Stimulated activated CD8-positive, alpha-beta memory T cell treated with anti-CD3 and anti-CD28 coated beads, Interleukin-12 subunit alpha, Interleukin-12 subunit beta, amount 100 ng/mL, for 24 hours (primary cell): Measurements from ENCODE around the gene KATNB1.
"Not testable (repeated sequence)": the region's sequence is repeated elsewhere in the genome, so short reads cannot be mapped to it uniquely, and the experiment has no call there.

Experiments
- DNase-seq: peaks from one replicate; pipeline ENCODE4 v3.0.0-alpha.2; 2020; ENCODE audit errors: extremely low read depth

Gene KATNB1

DNA sequence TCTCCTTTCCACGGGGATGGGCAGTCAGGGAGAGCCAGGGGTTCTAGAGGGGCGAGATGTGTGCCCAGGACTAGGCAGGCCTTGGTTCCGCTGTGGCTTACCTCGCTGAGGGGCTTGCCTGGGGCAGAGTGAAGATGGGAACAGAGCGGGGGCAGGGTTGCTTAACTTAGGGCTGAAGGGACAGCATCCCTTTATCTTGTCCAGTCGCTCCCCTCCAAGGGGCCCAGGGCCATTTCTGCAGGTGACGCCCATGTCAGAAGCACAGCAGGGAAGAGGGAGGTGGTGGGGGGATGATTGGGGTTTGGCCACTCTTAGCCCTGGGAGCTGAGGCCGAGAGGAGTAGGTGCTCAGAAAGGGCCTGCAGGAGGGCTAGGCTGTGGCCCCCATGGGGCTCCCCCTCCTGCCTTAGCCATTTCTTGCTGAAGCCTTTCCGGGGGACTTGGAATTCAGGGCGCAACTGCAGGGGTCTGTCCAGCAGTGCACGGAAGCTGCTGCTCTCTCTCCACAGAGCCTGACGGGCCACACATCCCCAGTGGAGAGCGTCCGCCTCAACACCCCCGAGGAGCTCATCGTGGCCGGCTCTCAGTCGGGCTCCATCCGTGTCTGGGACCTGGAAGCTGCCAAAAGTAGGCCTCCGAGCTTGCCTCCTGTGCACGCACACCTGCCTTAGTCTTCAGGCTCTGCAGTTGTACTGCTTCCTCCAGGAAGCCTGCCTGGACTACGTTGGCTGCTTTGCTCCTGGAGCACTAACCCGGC is 8.5 kb downstream of the KATNB1 start:
- DNase-seq, result no peak

DNA sequence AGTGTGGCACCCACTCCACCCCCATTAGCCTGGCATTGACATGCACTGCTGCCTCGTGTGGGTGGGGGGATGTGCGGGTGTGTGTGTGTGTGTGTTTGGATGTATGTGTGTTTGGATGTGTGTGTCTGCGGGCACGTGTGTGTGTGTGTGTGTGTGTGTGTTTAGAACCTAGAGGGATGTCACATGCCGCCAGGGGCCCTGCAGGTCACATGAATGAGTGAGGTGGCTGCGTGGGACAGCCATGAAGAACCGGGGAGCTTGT is 9.0 kb downstream of the KATNB1 start:
- DNase-seq, result no peak

DNA sequence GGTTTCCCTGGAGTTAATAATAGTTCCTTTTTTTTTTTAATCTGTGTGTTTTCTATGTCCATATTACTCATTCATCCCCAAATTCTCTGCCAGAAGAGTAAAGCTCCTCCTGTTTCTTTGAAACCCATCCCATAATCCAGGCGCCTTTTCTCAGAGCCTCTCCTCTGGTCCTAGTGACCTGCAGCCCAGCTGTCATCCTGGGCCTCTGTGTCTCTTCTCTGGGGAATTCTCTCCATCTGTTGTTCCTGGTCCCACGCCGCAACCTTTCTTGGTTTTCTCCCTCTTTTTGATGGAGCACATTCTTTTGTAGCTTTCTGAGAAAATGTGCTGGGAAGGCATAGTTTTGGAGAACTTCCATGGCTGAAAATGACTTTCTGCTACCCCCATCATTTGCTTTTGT is 10.2 kb downstream of the KATNB1 start:
- no peak for DNase-seq

DNA sequence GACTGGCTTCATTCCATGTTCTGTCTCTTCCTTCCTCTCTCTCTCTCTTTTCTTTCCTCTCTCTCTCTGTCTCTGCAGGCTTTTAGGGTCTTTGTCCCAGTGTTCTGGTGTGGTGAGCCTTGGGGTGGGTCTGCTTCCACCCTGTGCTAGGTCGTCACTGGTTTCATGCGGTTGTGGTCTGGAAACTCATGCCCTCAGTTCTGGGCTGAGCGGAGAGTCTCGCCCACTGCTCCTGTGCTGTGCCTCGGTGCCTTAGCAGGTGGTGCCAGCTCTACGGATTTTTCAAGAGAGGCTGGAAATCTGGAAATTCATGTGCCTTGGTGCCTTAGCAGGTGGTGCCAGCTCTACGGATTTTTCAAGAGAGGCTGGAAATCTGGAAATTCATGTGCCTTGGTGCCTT is 10.7 kb downstream of the KATNB1 start:
- DNase-seq, result not testable (repeated sequence)

DNA sequence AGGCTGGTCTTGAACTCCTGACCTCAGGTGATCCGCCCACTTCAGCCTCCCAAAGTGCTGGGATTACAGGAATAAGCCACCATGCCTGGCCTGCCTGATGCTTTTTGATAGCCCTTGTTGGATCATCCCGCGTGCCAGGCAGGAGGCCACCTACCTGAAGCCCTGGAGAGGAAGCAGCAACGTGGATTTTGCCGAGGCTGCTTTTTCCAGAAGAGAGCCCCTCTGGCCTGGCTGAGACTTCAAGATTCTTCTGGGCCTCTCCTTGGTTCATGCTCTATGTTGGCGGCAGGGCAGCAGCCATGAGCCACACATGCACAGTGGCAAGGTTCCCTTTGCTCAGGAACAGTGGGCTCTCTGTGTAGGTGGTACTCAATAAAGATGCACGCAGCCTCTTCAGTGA is 11.5 kb downstream of the KATNB1 start:
- DNase-seq, result no peak

DNA sequence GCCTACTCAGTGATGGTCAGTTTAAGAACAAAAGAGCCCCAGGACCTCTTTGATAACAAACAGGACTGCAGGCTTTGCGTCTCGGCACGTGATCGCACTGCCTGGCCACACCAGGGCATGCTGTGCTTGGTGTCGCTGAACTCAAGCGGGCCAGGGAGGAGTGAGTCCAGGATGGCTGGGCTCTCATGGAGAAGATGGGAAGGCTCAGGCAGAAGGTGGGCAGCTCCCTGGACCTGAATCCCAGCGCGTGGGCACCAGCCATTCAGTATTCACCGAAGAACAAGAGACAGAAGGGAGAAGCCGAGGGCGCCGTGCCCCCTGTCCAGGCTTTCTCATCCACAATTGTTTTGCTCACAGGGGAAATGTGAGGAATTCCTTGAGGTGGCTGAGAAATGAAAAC is 11.9 kb downstream of the KATNB1 start:
- no peak for DNase-seq

DNA sequence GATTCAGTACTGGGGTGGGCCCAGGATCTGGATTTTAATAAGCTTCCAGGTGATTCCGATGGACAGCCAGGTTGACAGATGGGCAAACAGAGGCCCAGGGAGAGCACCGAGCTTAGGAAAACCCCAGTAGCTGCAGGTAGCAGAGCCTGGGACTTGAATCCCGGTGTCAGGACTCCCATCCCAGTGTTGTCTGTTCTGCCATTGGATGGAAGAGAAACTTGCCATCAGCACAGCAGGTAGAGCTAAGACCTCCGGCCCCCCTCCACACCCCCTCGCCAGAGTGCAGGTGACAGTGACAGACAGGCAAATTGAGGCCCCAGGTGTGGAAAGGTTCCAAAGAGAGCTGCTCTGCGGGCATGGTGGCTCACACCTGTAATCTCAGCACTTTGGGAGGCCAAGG is 12.4 kb downstream of the KATNB1 start:
- no peak for DNase-seq

DNA sequence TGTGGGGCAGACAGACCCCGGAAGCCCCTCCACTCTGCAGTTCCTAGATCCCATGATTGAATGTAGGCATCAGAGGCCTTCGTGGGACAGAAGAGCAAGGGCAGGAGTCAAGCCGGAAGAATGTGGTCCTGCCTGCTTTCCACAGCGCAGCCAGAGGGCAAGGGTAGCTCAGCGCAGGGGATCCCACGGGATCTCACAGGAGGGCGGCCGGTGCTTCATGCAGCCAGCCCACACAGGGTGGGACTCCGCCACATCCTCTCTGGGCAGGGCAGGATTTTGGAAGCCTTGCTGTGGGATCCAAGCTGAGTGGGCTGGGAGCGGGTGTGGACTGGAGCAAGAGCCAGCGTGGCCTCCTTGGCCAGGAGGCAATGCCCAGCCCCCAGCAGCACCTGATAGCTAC is 13.0 kb downstream of the KATNB1 start:
- no peak for DNase-seq

DNA sequence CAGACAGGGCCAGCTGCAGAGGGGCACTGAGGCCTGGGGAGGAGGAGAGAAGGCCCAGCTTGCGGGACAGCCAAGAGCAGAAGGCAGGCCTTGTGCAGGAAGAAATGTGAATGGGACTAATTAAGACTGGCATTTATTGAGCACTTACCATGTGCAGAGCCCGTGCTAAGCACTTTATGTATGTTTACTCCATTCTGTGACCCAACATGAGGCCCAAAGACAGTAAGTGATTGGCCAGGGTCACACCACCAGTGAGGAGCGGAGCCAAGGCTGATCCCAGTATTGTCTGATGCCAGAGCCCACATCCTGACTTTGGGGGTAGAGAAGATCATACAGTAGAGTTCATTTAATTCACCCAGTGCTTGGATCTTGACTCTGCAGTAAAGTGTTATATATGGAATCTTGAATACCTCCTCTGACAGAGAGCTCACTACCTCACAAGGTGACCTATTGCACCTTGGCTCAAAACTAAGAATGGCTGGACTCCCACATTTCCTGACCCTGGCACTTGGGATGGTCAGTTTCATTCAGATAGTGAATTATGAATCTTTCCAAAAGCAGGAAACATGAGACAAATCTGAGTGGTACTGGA is 13.6 kb downstream of the KATNB1 start:
- no peak for DNase-seq

DNA sequence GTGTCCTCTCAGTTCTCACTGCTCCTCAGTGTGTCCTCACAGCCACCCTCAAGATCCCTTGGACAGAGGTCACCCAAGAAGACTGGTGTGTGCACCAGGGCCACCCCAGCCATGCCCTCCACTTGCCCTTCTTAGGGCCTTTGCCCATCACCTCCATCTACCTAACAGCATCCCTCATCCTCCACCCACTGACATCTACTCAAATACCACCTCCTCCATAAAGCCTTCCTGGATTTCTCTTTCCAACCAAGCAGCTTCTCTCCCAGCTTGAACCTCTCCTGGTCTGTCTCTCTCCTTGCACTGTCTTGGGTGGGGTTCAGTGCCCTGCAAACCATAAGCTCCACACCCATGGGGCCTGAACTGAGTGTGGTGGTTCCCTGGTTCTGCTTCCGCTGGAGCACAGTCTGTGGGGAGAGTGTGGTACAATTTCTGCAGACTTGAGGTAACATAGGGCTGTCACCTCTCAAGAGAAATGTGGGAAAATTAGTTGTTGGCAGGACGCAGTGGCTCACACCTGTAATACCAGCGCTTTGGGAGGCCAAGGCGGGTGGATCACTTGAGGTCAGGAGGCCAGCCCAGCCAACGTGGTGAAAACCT is 14.4 kb downstream of the KATNB1 start:
- DNase-seq, result no peak

DNA sequence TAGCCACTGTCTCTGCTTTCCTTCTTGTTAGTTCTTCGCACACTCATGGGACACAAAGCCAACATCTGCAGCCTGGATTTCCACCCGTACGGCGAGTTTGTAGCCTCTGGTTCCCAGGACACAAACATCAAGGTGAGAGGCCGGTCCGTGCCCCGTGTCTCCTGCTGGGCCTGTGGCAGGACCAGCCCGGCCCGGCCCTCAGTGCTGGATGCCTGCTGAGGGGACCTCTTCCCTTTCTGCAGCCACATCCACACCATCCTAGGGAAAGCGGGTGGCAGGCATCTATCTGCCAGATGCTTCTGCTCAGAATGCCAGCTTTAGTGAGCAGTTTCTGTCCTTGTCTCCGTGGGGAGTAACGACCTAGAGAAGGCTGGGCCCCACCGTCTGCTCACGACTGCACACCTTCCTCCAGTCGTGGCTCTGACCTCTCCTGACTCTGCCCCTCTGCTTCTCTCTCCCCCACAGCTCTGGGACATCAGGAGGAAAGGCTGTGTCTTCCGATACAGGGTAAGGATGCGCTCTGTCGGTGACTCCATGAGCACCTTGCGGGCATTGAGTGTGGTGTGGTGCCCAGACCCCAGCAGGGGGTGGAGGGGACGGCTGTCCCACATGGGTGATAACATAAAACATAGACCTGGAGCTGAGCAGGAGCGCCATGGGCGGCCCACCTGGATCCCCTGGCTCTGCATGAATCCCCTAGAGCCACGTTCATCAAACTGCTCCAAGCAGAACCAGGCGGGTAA is 15.4 kb downstream of the KATNB1 start:
- DNase-seq, result no peak

DNA sequence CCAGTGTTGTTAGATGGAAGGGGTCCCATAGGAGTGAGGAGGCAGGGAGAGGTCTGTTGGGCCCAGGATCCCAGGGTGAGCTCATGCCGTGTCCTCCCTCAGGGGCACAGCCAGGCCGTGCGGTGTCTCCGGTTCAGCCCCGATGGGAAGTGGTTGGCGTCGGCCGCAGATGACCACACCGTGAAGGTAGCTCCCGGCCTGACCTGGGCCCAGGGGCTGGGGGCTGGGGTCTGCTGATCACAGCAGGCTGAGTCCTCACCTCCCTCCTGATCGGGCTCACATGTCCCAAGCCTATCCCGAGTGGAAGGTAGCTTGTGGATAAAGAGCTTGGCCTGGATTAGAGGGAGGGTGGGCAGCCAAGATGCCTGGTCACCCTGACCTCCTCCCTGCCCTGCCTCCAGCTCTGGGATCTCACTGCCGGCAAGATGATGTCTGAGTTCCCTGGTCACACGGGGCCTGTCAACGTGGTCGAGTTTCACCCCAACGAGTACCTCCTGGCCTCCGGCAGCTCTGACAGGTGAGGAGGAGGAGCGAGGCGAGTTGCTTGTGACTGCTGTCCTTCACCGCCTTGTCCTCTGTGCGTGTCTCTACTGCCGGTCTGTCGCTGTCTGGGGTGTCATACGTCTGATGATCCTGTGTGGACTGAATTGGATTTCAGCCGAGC is 16.1 kb downstream of the KATNB1 start:
- no peak for DNase-seq

DNA sequence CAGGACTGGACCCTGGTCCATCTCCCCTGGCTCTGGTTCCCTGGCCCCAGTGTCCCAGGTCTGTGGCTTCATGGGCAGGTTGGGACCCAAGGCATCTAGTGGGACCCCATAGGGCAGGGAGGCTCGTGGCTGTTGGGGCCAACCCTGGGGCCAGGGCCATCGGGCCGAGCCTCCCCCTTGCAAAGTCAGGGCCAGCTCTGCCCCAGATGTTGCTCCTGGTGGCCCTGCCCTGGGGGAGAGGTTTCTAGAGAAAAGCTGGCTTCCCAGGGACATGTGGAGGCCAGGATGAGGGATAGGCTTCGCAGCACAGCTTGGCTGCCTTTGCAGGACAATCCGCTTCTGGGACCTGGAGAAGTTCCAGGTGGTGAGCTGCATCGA is 16.6 kb downstream of the KATNB1 start:
- DNase-seq, result no peak

DNA sequence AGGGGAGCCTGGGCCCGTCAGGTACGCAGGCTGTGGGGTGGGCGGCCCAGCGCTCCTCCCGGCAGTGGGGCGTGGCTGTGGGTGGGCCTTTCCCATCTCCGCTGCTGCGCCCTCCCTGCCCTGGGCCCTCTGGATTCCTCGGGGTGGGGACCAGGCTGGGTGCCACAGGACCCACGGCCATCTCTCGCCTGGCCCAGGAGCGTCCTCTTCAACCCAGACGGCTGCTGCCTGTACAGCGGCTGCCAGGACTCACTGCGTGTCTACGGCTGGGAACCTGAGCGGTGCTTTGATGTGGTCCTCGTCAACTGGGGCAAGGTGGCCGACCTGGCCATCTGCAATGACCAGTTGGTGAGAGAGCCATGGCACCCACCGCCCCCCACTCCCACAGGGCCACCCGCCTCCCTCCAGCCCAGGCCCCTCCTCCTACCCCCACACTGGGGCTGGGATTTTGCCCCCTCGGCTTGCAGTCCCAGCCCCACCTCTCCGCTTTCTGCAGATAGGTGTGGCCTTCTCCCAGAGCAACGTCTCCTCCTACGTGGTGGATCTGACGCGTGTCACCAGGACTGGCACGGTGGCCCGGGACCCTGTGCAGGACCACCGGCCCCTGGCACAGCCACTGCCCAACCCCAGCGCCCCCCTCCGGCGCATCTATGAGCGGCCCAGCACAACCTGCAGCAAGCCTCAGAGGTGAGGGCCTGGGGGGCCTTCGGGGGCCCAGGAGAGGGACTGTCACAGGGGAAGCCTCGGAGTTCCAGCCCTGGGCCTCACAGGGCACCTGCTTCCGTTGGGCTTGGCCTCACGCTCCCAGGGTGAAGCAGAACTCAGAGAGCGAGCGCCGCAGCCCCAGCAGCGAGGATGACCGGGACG is 17.2 kb downstream of the KATNB1 start:
- DNase-seq, result no peak

DNA sequence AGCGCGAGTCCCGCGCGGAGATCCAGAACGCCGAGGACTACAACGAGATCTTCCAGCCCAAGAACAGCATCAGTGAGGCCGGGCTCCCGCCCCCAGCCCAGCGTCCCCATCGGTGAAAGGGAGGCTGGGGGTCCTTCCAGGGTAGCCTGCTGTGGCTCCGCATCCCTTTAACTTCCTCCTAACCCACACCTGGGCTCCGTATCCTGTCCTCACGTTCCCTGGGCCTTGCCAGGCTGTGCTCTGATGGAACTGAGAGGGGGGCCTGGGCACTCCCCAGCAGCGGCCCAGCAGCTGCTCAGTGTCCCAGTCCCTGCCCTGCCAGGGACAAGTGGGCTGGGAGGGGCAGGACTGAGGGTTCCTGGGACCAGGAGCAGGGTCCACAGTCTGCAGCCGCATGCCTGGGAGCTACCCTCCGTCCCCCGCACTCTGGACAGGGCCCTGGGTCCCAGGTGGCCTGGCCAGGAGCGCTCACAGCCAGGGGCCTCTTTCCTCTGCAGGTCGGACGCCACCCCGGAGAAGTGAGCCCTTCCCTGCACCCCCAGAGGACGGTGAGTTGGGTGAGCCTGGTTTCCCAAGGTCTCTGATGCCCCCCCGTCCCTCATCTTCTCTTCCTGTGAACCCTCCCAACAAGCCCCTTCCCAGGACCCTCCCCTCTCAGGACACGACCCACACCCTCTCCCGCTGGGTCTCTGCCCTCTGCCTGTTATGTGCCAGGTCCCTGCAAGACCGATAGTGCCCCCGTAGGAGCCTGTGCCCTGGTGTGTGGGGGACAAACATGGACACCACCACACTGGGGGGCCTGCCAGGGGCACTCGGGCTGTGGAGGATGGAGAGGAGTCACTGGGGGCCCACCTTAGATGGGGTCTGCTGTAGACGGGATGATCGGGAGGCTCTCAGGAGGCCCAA is 18.1 kb downstream of the KATNB1 start:
- no peak for DNase-seq

DNA sequence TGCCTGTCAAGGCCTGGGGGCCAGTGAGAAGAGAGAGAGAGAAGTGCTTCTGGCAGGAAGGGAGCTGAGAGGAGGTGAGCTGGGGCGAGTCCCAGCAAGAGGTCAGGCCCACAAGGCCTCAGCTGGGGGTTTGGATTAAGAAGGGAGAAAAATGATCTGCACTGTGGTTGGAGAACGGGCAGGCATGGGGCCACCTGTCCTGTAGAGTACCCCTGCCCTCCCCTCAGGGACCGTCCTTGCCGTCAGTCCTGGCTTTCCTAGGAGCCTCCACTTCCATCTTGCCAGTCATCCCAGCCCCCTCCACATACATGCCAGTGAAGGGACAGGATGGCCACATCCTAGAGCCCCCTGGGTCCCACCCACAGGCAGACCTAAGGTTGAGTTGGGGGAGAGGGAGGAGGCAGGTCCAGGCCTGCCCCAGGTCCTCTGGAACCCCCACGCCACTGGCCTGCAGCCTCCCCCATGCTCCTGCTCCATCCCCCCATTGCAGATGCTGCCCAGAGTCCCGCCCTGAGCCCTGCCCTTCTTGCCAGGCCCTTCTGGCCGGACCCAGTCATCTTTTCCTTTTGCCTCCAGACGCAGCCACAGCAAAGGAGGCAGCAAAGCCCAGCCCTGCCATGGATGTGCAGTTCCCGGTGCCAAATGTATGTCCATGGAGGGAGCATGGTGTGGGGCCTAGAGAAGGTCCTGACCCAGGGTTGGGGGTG is 18.9 kb downstream of the KATNB1 start:
- no peak for DNase-seq

DNA sequence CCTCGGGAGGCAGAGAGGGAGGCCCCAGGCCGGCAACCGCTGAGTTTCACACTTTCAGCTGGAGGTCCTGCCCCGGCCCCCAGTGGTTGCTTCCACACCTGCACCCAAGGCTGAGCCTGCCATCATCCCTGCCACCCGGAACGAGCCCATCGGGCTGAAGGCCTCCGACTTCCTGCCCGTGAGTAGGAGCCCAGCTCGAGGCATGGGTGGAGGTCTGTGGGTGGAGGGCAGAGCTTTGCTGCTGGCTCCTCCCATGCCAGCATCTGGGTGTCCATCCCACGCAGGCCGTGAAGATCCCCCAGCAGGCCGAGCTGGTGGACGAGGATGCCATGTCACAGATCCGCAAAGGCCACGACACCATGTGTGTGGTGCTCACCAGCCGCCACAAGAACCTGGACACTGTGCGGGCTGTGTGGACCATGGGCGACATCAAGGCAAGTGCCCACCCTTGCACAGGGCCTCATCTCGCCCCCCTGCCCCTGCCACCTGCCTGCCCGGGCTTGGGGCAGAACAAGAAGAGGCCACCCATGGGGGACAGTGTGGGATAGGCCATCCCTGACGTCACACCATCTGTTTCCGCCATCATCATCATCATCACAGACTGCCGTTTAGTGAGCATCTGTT is 19.6 kb downstream of the KATNB1 start:
- no peak for DNase-seq

DNA sequence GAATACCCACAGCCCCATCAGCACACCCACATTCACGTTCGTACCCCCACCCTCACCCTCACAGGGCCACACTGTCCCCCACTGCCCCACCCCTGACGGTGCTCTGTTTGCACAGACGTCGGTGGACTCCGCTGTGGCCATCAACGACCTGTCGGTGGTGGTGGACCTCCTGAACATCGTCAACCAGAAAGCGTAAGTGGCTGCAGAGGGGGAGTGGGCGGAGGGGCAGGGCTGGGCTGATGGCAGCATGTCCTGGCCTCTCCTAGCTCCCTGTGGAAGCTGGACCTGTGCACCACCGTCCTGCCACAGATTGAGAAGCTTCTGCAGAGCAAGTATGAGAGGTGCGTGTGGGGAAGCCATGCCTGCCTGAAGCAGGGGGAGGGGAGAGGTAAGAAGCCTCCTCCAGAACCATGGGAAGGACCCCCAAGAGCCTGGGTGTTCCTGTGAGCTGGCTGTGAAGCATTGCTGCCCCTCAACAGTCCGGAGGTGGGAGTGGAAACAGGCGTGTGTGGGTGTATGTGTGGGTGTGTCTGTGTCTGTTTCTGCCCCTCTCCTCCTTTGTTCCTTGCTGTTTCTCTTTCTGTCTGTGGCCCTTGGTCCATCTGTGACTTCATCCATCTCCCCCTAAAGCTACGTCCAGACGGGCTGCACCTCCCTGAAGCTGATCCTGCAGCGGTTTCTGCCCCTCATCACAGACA is 20.3 kb downstream of the KATNB1 start:
- no peak for DNase-seq
